GM21619 (cell line): ENCODE results near the gene KDM4E.
"Not testable (repeated sequence)": the region's sequence is repeated elsewhere in the genome, so short reads cannot be mapped to it uniquely, and the experiment has no call there.

Source experiments
- ATAC-seq: cut with Tn5 transposase; IDR thresholded peaks from one replicate; pipeline ENCODE4 v1.9.1; 2021; ENCODE audit not compliant: unreplicated experiment

Gene KDM4E

GRCh38 chr11:95049122-95049521 is 24.1 kb downstream of the KDM4E start, which contains the start of gene KDM4F:
KDM4F (plus strand) TSS chr11:95049422.
- not testable (repeated sequence) for ATAC-seq

- no peak for ATAC-seq
These were observed 25.6 kb downstream of the KDM4E start for GRCh38 chr11:95050595-95051202.

- no peak for ATAC-seq
These were observed 29.3 kb downstream of the KDM4E start for GRCh38 chr11:95054356-95054755.

GRCh38 chr11:95055283-95055897 is 30.3 kb downstream of the KDM4E start:
- peak; percentile 93 for ATAC-seq

GRCh38 chr11:95057959-95058358 is 32.9 kb downstream of the KDM4E start:
- ATAC-seq: no peak

- ATAC-seq: no peak
These were observed 33.6 kb downstream of the KDM4E start for GRCh38 chr11:95058621-95059020.

- ATAC-seq: no peak
These were observed 34.0 kb downstream of the KDM4E start for GRCh38 chr11:95059046-95059445.

- ATAC-seq: no peak
These were observed 40.3 kb downstream of the KDM4E start for GRCh38 chr11:95065336-95065735.

- peak; percentile 34 for ATAC-seq
These were observed 41.6 kb downstream of the KDM4E start, which contains the start of gene SRSF8 for GRCh38 chr11:95066716-95067038. SRSF8 (plus strand) TSS chr11:95066919; CDS start chr11:95067227, 308 bp downstream.

GRCh38 chr11:95067039-95067840 is 42.2 kb downstream of the KDM4E start:
- ATAC-seq: peak; percentile 54

- no peak for ATAC-seq
These were observed 42.8 kb downstream of the KDM4E start for GRCh38 chr11:95067841-95068219.

GRCh38 chr11:95068549-95068948 is 43.5 kb downstream of the KDM4E start:
- peak; percentile 67 for ATAC-seq

- no peak for ATAC-seq
These were observed 45.4 kb downstream of the KDM4E start for GRCh38 chr11:95070471-95070870.

- no peak for ATAC-seq
These were observed 47.9 kb downstream of the KDM4E start for GRCh38 chr11:95072948-95073347.

GRCh38 chr11:95074792-95075563 is 49.9 kb downstream of the KDM4E start:
- ATAC-seq: no peak

GRCh38 chr11:95076416-95076815 is 51.4 kb downstream of the KDM4E start:
- peak; percentile 62 for ATAC-seq

- ATAC-seq: no peak
These were observed 51.9 kb downstream of the KDM4E start for GRCh38 chr11:95076981-95077380.
